Vagina (tissue), 2 donors: ENCODE data around the gene GNA15. TPM values are rescaled to one million over a fixed set of nuclear protein-coding genes. Genes with fewer than 3 reads are reported as not detected.

Experiments used
- DNase-seq, 2 donors: peaks; one replicate each; pipeline ENCODE4 v3.0.0-alpha.2; 2017; ENCODE audit errors: extremely low spot score in 2 of 2
- H3K27ac ChIP-seq: fragments of 200-600 bp; sonication (generic); one replicate; pipeline ENCODE4 v1.5.1; 2019
- H3K27me3 ChIP-seq: fragments of 200-600 bp; sonication (generic); one replicate; pipeline ENCODE4 v1.5.1; 2019
- H3K36me3 ChIP-seq, 2 donors: fragments of 200-600 bp; sonication (generic); one replicate each; pipeline ENCODE4 v1.5.1; 2017 to 2019
- H3K4me1 ChIP-seq: fragments of 200-600 bp; sonication (generic); one replicate; pipeline ENCODE4 v1.5.1; 2019
- H3K4me3 ChIP-seq, 2 donors: fragments of 200-600 bp; sonication (generic); 1 replicate in 1 of 2; 2 replicates in 1 of 2; pipeline ENCODE4 v1.5.1; 2016 to 2019
- H3K9me3 ChIP-seq: fragments of 200-600 bp; sonication (generic); one replicate; pipeline ENCODE4 v1.5.1; 2019
- CTCF ChIP-seq, 3 experiments: fragments of 450-650 bp in 2 of 3; fragments of 200-600 bp in 1 of 3; sonication (generic) in 1 of 3; IDR thresholded peaks; one replicate each; pipeline ENCODE4 v1.5.1; 2017 to 2019; ENCODE audit warnings: antibody characterized with exemption in 3 of 3, mild to moderate bottlenecking in 2 of 3, moderate library complexity in 2 of 3
- POLR2A ChIP-seq, 2 donors: fragments of 450-650 bp; IDR thresholded peaks; one replicate each; pipeline ENCODE4 v1.6.1; 2017; ENCODE audit warnings: antibody characterized with exemption in 2 of 2, mild to moderate bottlenecking in 2 of 2, moderate library complexity in 2 of 2
- POLR2AphosphoS5 ChIP-seq, 2 donors: sonication (generic); formaldehyde crosslinking; IDR thresholded peaks; one replicate each; pipeline ENCODE4 v1.9.0; 2017; ENCODE audit warnings: antibody characterized with exemption in 2 of 2, mild to moderate bottlenecking in 2 of 2, low read depth in 1 of 2; ENCODE audit not compliant: insufficient read depth in 1 of 2
- intact Hi-C: fragments of 100-400 bp; cut with DNase I; formaldehyde crosslinking; loops from one replicate; pipeline ENCODE4 v1.15.1; 2023
- total RNA-seq: library from RNA; depleted of rRNA; stranded (reverse); fragments of >200 nt; gene quantifications from one replicate; pipeline ENCODE4 v1.2.3, GENCODE V29; 2016

GNA15 gene
- total RNA-seq, 1 donor from 2014 or later = 28.2 TPM

- Histone ChIP-seq H3K27me3 (no peaks in the 10 kb centered on the region), H3K9me3 (no peaks in the 10 kb centered on the region), H3K4me3 (no peak overlapping the region), H3K4me1 (no peaks in the 10 kb centered on the region), H3K36me3 (peaks cover 0 to 7% of the 10 kb centered on the region in 2 donors), H3K27ac (no peak overlapping the region)
- no peak for DNase-seq
- intact Hi-C loops = loop anchor here (5.0 kb wide), 1 partner anchor 43 kb away; no protein-coding TSS in a partner anchor
- TF ChIP-seq POLR2AphosphoS5 (IDR thresholded peaks at IDR 0.05; ENCODE audit: insufficient read depth in 1 of 2, low read depth in 1 of 2) (no peak), CTCF (IDR thresholded peaks at IDR 0.05) (no peak), POLR2A (IDR thresholded peaks at IDR 0.05) (no peak)
These were observed 11.9 kb upstream of the GNA15 start for GRCh38 chr19:3123956-3124355.

GRCh38 chr19:3124630-3125029 lies 11.2 kb upstream of the GNA15 start:
- no peak for TF ChIP-seq POLR2A (IDR thresholded peaks at IDR 0.05)
- no peak for TF ChIP-seq CTCF (IDR thresholded peaks at IDR 0.05)
- TF ChIP-seq POLR2AphosphoS5 (IDR thresholded peaks at IDR 0.05; ENCODE audit: insufficient read depth in 1 of 2, low read depth in 1 of 2) = no peak
- H3K4me3 ChIP-seq = no peak overlapping the region
- intact Hi-C loops = loop anchor here (5.0 kb wide), 1 partner anchor 43 kb away; no protein-coding TSS in a partner anchor
- DNase-seq = no peak
- H3K27ac ChIP-seq = no peak overlapping the region
- no peaks in the 10 kb centered on the region for H3K27me3 ChIP-seq
- H3K9me3 ChIP-seq = no peaks in the 10 kb centered on the region
- no peaks in the 10 kb centered on the region for H3K4me1 ChIP-seq
- peaks cover 0 to under 1% of the 10 kb centered on the region in 2 donors for H3K36me3 ChIP-seq

DNA sequence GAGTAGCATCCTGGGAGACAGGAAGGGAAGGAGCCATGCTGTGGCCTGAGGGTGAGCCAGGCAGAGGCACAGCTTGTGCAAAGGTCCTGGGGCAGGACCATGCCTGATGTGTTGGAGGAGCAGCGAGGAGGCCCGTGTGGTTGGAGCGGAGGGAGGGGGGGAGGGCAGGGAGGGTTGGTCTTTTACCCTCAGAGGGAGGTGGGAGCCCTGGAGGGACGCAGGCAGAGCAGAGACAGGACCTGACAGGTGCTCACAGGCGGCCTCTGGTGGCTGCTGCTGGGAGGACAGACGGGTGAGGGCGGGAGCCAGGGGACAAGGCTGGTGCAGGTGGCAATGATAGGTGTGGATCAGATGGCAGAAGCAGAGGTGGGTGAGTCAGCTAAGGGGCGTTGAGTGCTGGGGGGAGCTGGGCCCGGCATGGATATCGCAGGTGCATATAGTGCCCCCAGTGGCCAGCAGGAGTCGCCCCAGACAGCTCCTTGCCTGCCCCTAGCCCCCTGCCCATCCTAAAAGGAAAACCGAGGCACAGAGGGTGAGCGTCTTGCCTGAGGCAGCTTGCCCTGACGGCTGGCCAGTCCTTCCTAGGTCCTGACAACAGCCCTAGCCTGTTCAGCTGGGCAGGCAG lies 9.8 kb upstream of the GNA15 start:
- H3K9me3 ChIP-seq = no peaks in the 10 kb centered on the region
- intact Hi-C loops = no loop called here
- no peaks in the 10 kb centered on the region for H3K27me3 ChIP-seq
- no peak for DNase-seq
- no peak for TF ChIP-seq POLR2AphosphoS5 (IDR thresholded peaks at IDR 0.05; ENCODE audit: insufficient read depth in 1 of 2, low read depth in 1 of 2)
- TF ChIP-seq CTCF (IDR thresholded peaks at IDR 0.05) = peak in 2 of 3 experiments; percentile 41 to 53
- no peak overlapping the region for H3K4me3 ChIP-seq
- H3K27ac ChIP-seq = no peak overlapping the region
- no peaks in the 10 kb centered on the region for H3K36me3 ChIP-seq
- H3K4me1 ChIP-seq = no peaks in the 10 kb centered on the region

- Histone ChIP-seq H3K9me3 (no peaks in the 10 kb centered on the region), H3K27ac (no peak overlapping the region), H3K27me3 (no peaks in the 10 kb centered on the region), H3K4me3 (no peak overlapping the region), H3K4me1 (peaks cover 4% of the 10 kb centered on the region), H3K36me3 (no peaks in the 10 kb centered on the region)
- DNase-seq = no peak
- intact Hi-C loops = no loop called here
- peak in 1 of 3 experiments; percentile 26 for TF ChIP-seq CTCF (IDR thresholded peaks at IDR 0.05)
- no peak for TF ChIP-seq POLR2A (IDR thresholded peaks at IDR 0.05)
These were observed 6.7 kb upstream of the GNA15 start for GRCh38 chr19:3129112-3129511.

GRCh38 chr19:3131168-3131567 lies 4.7 kb upstream of the GNA15 start:
- H3K4me1 ChIP-seq = peaks cover 4% of the 10 kb centered on the region
- H3K27me3 ChIP-seq = no peaks in the 10 kb centered on the region
- intact Hi-C loops = no loop called here
- TF ChIP-seq CTCF (IDR thresholded peaks at IDR 0.05) = no peak
- no peak for TF ChIP-seq POLR2AphosphoS5 (IDR thresholded peaks at IDR 0.05; ENCODE audit: insufficient read depth in 1 of 2, low read depth in 1 of 2)
- TF ChIP-seq POLR2A (IDR thresholded peaks at IDR 0.05) = no peak
- H3K9me3 ChIP-seq = no peaks in the 10 kb centered on the region
- no peaks in the 10 kb centered on the region for H3K36me3 ChIP-seq
- no peak overlapping the region for H3K4me3 ChIP-seq
- no peak overlapping the region for H3K27ac ChIP-seq
- DNase-seq = no peak
